WTC11 (cell line): ENCODE results near the gene ACOT4.
"Not testable (repeated sequence)": the region's sequence is repeated elsewhere in the genome, so short reads cannot be mapped to it uniquely, and the experiment has no call there.

Source experiments
- ETV6 ChIP-seq: sonication (generic); formaldehyde crosslinking; IDR thresholded peaks from 2 replicates; pipeline ENCODE4 v1.8.1; 2022; ENCODE audit warnings: mild to moderate bottlenecking, missing genetic modification reagents
- NR3C1 ChIP-seq: sonication (generic); formaldehyde crosslinking; conservative IDR thresholded peaks from 2 replicates; pipeline ENCODE4 v1.8.1; 2023; ENCODE audit warnings: low read depth, mild to moderate bottlenecking, missing genetic modification reagents
- SP1 ChIP-seq: sonication (generic); formaldehyde crosslinking; conservative IDR thresholded peaks from 2 replicates; pipeline ENCODE4 v1.8.1; 2022; ENCODE audit warnings: missing genetic modification reagents
- TF ChIP-seq, protein P1 (sequence below): sonication (generic); formaldehyde crosslinking; IDR thresholded peaks from 2 replicates; pipeline ENCODE4 v1.8.1; 2023; ENCODE audit warnings: mild to moderate bottlenecking, missing genetic modification reagents, moderate library complexity
- TF ChIP-seq, protein P2 (sequence below): sonication (generic); formaldehyde crosslinking; IDR thresholded peaks from 2 replicates; pipeline ENCODE4 v1.8.0; 2022; ENCODE audit warnings: missing genetic modification reagents
- TF ChIP-seq, protein P3 (sequence below): sonication (generic); formaldehyde crosslinking; IDR thresholded peaks from 2 replicates; pipeline ENCODE4 v1.8.1; 2022; ENCODE audit warnings: low read depth, missing genetic modification reagents, borderline replicate concordance
- TF ChIP-seq, protein P4 (sequence below): fragments of 200-600 bp; IDR thresholded peaks from 2 replicates; pipeline ENCODE4 v1.8.0; 2022; ENCODE audit warnings: antibody characterized with exemption
- TF ChIP-seq, protein P5 (sequence below): sonication (generic); formaldehyde crosslinking; IDR thresholded peaks from 2 replicates; pipeline ENCODE4 v1.8.0; 2023; ENCODE audit warnings: missing genetic modification reagents, mild to moderate bottlenecking, borderline replicate concordance
- TF ChIP-seq, protein P6 (sequence below): sonication (generic); formaldehyde crosslinking; IDR thresholded peaks from 2 replicates; pipeline ENCODE4 v1.8.0; 2022; ENCODE audit warnings: mild to moderate bottlenecking, missing genetic modification reagents
- TF ChIP-seq, protein P7 (sequence below): sonication (generic); formaldehyde crosslinking; IDR thresholded peaks from 2 replicates; pipeline ENCODE4 v1.8.0; 2022; ENCODE audit warnings: mild to moderate bottlenecking, missing genetic modification reagents
- TF ChIP-seq, protein P8 (sequence below): sonication (generic); formaldehyde crosslinking; conservative IDR thresholded peaks from 2 replicates; pipeline ENCODE4 v1.8.1; 2022; ENCODE audit warnings: mild to moderate bottlenecking, missing genetic modification reagents

DNA sequence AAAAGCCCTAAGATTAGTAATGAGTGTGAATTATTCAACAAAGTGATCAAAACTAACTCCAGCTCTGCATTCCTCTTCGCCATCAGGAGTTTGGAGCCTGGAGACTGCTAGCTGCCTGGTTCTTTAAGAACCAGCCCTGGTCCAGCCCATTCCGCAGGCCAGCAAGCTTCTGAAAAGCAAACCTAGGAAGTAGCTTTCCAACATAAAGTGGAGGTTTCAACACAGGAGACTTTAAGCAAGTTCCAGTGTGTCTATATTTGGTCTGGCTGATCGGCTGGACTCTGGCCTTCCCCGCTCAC is 22.8 kb upstream of the ACOT4 start:
- TF ChIP-seq, protein P1, sequence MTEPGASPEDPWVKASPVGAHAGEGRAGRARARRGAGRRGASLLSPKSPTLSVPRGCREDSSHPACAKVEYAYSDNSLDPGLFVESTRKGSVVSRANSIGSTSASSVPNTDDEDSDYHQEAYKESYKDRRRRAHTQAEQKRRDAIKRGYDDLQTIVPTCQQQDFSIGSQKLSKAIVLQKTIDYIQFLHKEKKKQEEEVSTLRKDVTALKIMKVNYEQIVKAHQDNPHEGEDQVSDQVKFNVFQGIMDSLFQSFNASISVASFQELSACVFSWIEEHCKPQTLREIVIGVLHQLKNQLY (CRISPR knock-in tag), result not testable (repeated sequence)
- not testable (repeated sequence) for TF ChIP-seq NR3C1, SP1, ETV6 (CRISPR knock-in tag)
- TF ChIP-seq, protein P2, sequence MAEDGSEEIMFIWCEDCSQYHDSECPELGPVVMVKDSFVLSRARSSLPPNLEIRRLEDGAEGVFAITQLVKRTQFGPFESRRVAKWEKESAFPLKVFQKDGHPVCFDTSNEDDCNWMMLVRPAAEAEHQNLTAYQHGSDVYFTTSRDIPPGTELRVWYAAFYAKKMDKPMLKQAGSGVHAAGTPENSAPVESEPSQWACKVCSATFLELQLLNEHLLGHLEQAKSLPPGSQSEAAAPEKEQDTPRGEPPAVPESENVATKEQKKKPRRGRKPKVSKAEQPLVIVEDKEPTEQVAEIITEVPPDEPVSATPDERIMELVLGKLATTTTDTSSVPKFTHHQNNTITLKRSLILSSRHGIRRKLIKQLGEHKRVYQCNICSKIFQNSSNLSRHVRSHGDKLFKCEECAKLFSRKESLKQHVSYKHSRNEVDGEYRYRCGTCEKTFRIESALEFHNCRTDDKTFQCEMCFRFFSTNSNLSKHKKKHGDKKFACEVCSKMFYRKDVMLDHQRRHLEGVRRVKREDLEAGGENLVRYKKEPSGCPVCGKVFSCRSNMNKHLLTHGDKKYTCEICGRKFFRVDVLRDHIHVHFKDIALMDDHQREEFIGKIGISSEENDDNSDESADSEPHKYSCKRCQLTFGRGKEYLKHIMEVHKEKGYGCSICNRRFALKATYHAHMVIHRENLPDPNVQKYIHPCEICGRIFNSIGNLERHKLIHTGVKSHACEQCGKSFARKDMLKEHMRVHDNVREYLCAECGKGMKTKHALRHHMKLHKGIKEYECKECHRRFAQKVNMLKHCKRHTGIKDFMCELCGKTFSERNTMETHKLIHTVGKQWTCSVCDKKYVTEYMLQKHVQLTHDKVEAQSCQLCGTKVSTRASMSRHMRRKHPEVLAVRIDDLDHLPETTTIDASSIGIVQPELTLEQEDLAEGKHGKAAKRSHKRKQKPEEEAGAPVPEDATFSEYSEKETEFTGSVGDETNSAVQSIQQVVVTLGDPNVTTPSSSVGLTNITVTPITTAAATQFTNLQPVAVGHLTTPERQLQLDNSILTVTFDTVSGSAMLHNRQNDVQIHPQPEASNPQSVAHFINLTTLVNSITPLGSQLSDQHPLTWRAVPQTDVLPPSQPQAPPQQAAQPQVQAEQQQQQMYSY, result not testable (repeated sequence)
- TF ChIP-seq, protein P3, sequence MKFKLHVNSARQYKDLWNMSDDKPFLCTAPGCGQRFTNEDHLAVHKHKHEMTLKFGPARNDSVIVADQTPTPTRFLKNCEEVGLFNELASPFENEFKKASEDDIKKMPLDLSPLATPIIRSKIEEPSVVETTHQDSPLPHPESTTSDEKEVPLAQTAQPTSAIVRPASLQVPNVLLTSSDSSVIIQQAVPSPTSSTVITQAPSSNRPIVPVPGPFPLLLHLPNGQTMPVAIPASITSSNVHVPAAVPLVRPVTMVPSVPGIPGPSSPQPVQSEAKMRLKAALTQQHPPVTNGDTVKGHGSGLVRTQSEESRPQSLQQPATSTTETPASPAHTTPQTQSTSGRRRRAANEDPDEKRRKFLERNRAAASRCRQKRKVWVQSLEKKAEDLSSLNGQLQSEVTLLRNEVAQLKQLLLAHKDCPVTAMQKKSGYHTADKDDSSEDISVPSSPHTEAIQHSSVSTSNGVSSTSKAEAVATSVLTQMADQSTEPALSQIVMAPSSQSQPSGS (CRISPR knock-in tag), result not testable (repeated sequence)
- TF ChIP-seq, protein P4, sequence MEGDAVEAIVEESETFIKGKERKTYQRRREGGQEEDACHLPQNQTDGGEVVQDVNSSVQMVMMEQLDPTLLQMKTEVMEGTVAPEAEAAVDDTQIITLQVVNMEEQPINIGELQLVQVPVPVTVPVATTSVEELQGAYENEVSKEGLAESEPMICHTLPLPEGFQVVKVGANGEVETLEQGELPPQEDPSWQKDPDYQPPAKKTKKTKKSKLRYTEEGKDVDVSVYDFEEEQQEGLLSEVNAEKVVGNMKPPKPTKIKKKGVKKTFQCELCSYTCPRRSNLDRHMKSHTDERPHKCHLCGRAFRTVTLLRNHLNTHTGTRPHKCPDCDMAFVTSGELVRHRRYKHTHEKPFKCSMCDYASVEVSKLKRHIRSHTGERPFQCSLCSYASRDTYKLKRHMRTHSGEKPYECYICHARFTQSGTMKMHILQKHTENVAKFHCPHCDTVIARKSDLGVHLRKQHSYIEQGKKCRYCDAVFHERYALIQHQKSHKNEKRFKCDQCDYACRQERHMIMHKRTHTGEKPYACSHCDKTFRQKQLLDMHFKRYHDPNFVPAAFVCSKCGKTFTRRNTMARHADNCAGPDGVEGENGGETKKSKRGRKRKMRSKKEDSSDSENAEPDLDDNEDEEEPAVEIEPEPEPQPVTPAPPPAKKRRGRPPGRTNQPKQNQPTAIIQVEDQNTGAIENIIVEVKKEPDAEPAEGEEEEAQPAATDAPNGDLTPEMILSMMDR, result not testable (repeated sequence)
- TF ChIP-seq, protein P5, sequence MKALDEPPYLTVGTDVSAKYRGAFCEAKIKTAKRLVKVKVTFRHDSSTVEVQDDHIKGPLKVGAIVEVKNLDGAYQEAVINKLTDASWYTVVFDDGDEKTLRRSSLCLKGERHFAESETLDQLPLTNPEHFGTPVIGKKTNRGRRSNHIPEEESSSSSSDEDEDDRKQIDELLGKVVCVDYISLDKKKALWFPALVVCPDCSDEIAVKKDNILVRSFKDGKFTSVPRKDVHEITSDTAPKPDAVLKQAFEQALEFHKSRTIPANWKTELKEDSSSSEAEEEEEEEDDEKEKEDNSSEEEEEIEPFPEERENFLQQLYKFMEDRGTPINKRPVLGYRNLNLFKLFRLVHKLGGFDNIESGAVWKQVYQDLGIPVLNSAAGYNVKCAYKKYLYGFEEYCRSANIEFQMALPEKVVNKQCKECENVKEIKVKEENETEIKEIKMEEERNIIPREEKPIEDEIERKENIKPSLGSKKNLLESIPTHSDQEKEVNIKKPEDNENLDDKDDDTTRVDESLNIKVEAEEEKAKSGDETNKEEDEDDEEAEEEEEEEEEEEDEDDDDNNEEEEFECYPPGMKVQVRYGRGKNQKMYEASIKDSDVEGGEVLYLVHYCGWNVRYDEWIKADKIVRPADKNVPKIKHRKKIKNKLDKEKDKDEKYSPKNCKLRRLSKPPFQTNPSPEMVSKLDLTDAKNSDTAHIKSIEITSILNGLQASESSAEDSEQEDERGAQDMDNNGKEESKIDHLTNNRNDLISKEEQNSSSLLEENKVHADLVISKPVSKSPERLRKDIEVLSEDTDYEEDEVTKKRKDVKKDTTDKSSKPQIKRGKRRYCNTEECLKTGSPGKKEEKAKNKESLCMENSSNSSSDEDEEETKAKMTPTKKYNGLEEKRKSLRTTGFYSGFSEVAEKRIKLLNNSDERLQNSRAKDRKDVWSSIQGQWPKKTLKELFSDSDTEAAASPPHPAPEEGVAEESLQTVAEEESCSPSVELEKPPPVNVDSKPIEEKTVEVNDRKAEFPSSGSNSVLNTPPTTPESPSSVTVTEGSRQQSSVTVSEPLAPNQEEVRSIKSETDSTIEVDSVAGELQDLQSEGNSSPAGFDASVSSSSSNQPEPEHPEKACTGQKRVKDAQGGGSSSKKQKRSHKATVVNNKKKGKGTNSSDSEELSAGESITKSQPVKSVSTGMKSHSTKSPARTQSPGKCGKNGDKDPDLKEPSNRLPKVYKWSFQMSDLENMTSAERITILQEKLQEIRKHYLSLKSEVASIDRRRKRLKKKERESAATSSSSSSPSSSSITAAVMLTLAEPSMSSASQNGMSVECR (CRISPR knock-in tag), result not testable (repeated sequence)
- TF ChIP-seq, protein P6, sequence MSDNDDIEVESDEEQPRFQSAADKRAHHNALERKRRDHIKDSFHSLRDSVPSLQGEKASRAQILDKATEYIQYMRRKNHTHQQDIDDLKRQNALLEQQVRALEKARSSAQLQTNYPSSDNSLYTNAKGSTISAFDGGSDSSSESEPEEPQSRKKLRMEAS, result not testable (repeated sequence)
- TF ChIP-seq, protein P7, sequence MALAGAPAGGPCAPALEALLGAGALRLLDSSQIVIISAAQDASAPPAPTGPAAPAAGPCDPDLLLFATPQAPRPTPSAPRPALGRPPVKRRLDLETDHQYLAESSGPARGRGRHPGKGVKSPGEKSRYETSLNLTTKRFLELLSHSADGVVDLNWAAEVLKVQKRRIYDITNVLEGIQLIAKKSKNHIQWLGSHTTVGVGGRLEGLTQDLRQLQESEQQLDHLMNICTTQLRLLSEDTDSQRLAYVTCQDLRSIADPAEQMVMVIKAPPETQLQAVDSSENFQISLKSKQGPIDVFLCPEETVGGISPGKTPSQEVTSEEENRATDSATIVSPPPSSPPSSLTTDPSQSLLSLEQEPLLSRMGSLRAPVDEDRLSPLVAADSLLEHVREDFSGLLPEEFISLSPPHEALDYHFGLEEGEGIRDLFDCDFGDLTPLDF (CRISPR knock-in tag), result not testable (repeated sequence)
- TF ChIP-seq, protein P8, sequence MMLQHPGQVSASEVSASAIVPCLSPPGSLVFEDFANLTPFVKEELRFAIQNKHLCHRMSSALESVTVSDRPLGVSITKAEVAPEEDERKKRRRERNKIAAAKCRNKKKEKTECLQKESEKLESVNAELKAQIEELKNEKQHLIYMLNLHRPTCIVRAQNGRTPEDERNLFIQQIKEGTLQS, result not testable (repeated sequence)
